Activated T-helper 2 cell treated with anti-CD3 and anti-CD28 coated beads, Interferon-gamma antibody, Interleukin-2, Interleukin-4, amounts not matched to agents 10 μg/mL and 5 μg/mL and 100 μg/mL, durations not matched to agents 14 hours and 24 hours and 36 hours (primary cell): ENCODE measurements around the gene IL1RAP. TPM values are rescaled to one million over a fixed set of nuclear protein-coding genes. Genes with fewer than 3 reads are reported as not detected.

Source experiments
- DNase-seq: peaks from one replicate; pipeline ENCODE4 v3.0.0; 2021; ENCODE audit warnings: low spot score
- H3K27ac Mint-ChIP-seq: one replicate; pipeline ENCODE4 v1.8.0; 2021; ENCODE audit warnings: mixed read lengths
- H3K27me3 Mint-ChIP-seq: one replicate; pipeline ENCODE4 v1.8.0; 2021; ENCODE audit warnings: low read depth, mixed read lengths
- H3K36me3 Mint-ChIP-seq: one replicate; pipeline ENCODE4 v1.8.0; 2021; ENCODE audit warnings: low read depth, mixed read lengths
- H3K4me1 Mint-ChIP-seq: one replicate; pipeline ENCODE4 v1.8.0; 2021; ENCODE audit warnings: low read depth, mixed read lengths
- H3K4me3 Mint-ChIP-seq: one replicate; pipeline ENCODE4 v1.8.0; 2021; ENCODE audit warnings: low read depth, mild to moderate bottlenecking, moderate library complexity, mixed read lengths
- H3K9me3 Mint-ChIP-seq: one replicate; pipeline ENCODE4 v1.8.0; 2021; ENCODE audit warnings: mixed read lengths
- intact Hi-C: fragments of 100-400 bp; cut with micrococcal nuclease; formaldehyde crosslinking; loops from one replicate; pipeline ENCODE4 v1.15.1; 2023
- total RNA-seq: library from RNA; stranded (reverse); gene quantifications from 2 replicates; pipeline ENCODE4 v1.2.3, GENCODE V29; 2022

Gene IL1RAP
- total RNA-seq, 1 donor from 2014 or later = 34.5 TPM

- H3K36me3 Mint-ChIP-seq = peaks cover 66% of the 10 kb centered on the region
- no peak overlapping the region for H3K4me3 Mint-ChIP-seq
- H3K9me3 Mint-ChIP-seq = no peaks in the 10 kb centered on the region
- H3K4me1 Mint-ChIP-seq = peaks cover 57% of the 10 kb centered on the region
- no peak for DNase-seq
- H3K27ac Mint-ChIP-seq = peak overlapping the region; percentile 65
- no peaks in the 10 kb centered on the region for H3K27me3 Mint-ChIP-seq
- intact Hi-C loops = loop anchor here (1.0 to 2.0 kb wide), 3 partner anchors 20 to 83 kb away; partner anchors contain the start of gene IL1RAP
Measured at GRCh38 chr3:190534986-190535385, 21.1 kb downstream of the IL1RAP start.

DNA sequence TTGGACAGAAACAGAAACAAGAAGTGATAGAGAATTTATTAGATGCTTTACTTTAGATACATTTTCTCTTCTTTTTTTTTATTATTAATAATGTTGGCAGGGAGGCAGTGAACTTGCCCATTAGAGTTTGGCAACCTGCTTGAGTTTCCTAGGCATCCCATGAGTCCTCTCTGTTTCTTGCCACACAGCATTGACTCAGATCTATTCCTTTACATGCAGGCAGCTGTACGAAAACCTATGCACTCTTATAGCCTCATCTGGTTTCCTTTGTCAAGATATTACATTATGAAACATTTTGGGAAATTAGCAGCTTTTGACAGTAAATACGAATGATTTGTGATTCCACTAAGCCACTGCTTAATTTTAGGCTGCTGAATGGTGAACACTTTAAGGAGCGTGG, 23.3 kb downstream of the IL1RAP start:
- Mint-ChIP-seq H3K9me3 (no peaks in the 10 kb centered on the region), H3K27ac (no peak overlapping the region), H3K4me1 (peaks cover 59% of the 10 kb centered on the region), H3K36me3 (peaks cover 61% of the 10 kb centered on the region), H3K4me3 (no peak overlapping the region), H3K27me3 (no peaks in the 10 kb centered on the region)
- DNase-seq = no peak
- intact Hi-C loops = no loop called here

GRCh38 chr3:190538288-190538687, 24.4 kb downstream of the IL1RAP start:
- H3K4me3 Mint-ChIP-seq = no peak overlapping the region
- no peaks in the 10 kb centered on the region for H3K9me3 Mint-ChIP-seq
- H3K4me1 Mint-ChIP-seq = peaks cover 55% of the 10 kb centered on the region
- no peaks in the 10 kb centered on the region for H3K27me3 Mint-ChIP-seq
- DNase-seq = no peak
- H3K27ac Mint-ChIP-seq = no peak overlapping the region
- peaks cover 52% of the 10 kb centered on the region for H3K36me3 Mint-ChIP-seq
- intact Hi-C loops = no loop called here

DNA sequence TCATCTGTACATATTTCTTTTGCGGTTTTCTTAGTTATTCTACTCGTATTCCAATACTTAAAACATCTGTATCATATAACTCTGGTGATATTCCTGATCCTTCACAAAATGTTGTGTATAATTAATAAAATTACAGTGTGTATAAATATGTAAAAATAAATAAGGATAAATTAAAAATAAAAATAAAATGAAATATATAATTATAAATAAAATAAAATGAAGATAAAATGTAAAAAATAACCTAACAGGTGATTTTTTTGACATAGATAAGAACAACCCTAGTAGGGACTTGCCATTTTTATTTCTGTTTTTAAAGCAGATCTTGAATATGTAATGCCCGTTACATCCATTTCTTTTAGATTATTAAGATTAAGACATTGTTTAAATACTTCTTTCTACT, 25.6 kb downstream of the IL1RAP start:
- Mint-ChIP-seq H3K4me1 (peaks cover 51% of the 10 kb centered on the region), H3K4me3 (no peak overlapping the region), H3K9me3 (no peaks in the 10 kb centered on the region), H3K36me3 (peaks cover 45% of the 10 kb centered on the region), H3K27ac (no peak overlapping the region), H3K27me3 (no peaks in the 10 kb centered on the region)
- intact Hi-C loops = no loop called here
- DNase-seq = no peak

GRCh38 chr3:190541008-190541407, 27.1 kb downstream of the IL1RAP start:
- H3K27me3 Mint-ChIP-seq = no peaks in the 10 kb centered on the region
- intact Hi-C loops = no loop called here
- no peak overlapping the region for H3K27ac Mint-ChIP-seq
- H3K9me3 Mint-ChIP-seq = no peaks in the 10 kb centered on the region
- no peak for DNase-seq
- no peak overlapping the region for H3K4me3 Mint-ChIP-seq
- H3K4me1 Mint-ChIP-seq = peaks cover 42% of the 10 kb centered on the region
- H3K36me3 Mint-ChIP-seq = peaks cover 35% of the 10 kb centered on the region

- peaks cover 36% of the 10 kb centered on the region for H3K36me3 Mint-ChIP-seq
- H3K27ac Mint-ChIP-seq = no peak overlapping the region
- H3K27me3 Mint-ChIP-seq = no peaks in the 10 kb centered on the region
- H3K9me3 Mint-ChIP-seq = no peaks in the 10 kb centered on the region
- no peak for DNase-seq
- intact Hi-C loops = no loop called here
- no peak overlapping the region for H3K4me3 Mint-ChIP-seq
- H3K4me1 Mint-ChIP-seq = peaks cover 42% of the 10 kb centered on the region
Measured at GRCh38 chr3:190541560-190541959, 27.7 kb downstream of the IL1RAP start.

DNA sequence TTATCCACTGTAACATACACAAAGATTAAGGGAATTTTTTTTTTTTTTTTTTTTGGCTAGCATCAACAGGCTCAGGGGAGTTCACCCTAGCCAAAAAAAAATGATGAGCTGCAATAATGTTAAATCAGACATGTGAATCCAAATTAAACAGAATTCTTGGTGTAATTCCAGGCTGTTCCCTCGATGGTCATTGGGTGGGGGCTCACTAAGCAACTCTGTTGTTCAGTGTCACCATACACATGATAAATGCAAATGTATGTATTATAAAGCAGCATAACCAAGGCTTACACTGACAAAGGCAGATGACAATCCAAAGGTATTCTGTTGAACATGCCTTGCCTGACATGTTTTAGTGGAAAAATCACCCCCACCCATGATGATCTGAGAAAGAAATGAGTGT, 29.0 kb downstream of the IL1RAP start:
- Mint-ChIP-seq H3K27me3 (no peaks in the 10 kb centered on the region), H3K4me1 (peaks cover 36% of the 10 kb centered on the region), H3K36me3 (peaks cover 41% of the 10 kb centered on the region), H3K4me3 (no peak overlapping the region), H3K27ac (no peak overlapping the region), H3K9me3 (no peaks in the 10 kb centered on the region)
- DNase-seq = no peak
- intact Hi-C loops = no loop called here

DNA sequence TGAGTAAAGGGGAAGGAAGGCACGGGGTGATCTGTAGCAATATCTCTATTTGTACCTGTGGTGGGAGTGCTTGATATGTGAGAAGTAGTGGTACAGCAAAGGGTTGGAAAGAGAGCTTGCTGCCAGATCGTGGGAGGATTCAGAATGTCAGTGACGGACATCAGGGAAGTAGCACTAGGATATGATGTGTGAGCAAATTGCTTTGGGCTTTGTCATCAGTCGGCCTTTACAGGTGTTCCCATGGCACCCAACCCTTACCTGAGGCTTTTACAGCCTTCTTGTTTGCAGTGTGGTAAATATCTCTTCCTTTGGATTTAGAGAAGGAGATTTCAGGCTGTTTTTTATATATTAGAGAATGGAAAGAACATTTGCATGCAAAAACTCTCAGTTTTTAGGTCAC, 29.8 kb downstream of the IL1RAP start:
- no peak for DNase-seq
- Mint-ChIP-seq H3K4me1 (peaks cover 31% of the 10 kb centered on the region), H3K27me3 (no peaks in the 10 kb centered on the region), H3K4me3 (no peak overlapping the region), H3K27ac (no peak overlapping the region), H3K9me3 (peaks cover 4% of the 10 kb centered on the region), H3K36me3 (peaks cover 37% of the 10 kb centered on the region)
- intact Hi-C loops = no loop called here

DNA sequence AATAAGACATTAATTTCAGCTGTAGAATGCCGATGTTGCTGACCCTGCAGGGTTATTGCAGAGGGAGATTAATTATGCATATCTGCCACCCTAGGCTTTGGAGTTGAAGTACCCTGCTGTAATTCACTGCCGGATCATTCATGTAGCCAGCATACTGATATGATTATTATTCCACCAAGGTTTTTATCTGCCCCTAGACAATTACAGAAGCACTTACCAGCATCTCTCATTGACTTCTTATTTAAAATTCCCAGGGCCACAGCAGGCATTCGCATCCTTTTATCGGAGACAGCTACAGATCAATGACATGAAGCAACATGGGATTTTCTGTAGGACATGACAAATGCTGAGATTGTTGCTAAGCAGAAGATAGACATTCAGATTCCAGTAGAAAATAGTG, 31.3 kb downstream of the IL1RAP start:
- H3K4me3 Mint-ChIP-seq = no peak overlapping the region
- H3K27ac Mint-ChIP-seq = no peak overlapping the region
- peaks cover 4% of the 10 kb centered on the region for H3K9me3 Mint-ChIP-seq
- intact Hi-C loops = no loop called here
- DNase-seq = no peak
- H3K4me1 Mint-ChIP-seq = peaks cover 25% of the 10 kb centered on the region
- H3K27me3 Mint-ChIP-seq = no peaks in the 10 kb centered on the region
- peaks cover 45% of the 10 kb centered on the region for H3K36me3 Mint-ChIP-seq

DNA sequence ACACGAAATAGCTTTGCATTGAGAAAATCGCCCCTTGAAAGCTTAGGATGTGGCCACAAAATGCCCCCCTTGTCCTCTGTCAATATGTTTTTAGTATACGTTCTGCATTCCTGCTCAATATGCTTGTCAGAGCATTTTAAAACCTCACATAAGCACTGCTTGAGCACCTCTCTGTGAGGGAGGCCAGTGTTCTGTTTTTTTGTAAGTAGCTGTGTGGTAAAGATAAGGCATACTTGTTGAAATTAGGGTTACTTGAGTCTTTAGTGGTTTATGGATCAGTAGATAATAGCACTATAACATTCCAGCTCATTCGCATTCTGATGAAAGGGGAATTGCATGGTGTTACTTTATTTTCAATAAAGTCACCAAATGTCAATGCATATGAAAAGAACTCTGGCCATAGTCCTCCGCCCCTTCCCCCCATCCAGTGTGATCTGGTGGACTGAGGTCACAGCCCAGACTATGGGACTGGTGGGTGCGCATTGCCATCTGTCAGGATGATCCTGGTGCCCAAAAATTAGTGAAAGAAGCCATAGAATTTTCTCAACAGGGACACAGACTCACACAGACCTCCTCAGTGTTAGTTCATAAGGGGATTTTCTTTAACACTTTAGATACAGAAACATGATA, 33.1 kb downstream of the IL1RAP start:
- no peaks in the 10 kb centered on the region for H3K27me3 Mint-ChIP-seq
- H3K36me3 Mint-ChIP-seq = peaks cover 51% of the 10 kb centered on the region

DNA sequence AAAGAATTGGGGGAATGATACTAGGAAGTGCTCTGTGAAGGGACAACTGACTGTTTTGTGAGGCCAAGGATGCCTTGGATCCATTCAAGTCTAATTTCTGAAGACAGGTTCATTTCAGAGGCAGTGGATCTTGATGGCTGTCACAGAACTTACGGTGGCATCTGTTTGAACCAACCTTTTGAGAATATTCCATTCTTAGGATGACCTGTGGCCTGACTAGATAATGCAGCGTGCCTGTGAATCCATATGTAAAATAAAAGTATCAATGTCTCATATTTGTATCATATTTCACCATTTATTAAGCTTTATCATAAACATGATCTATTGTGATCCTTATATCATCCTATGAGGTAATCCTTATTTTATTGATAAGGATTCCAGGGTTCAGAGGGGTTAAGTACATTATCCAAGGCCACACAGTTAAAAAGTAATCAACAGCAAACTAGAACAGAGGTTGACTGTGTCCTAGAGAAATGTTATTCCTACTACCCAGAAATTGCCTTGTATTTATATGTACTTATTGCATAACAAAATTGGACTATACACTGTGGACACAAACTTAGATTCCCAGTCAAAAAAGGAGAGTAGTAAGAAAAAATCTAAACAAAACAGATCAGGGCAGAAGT, 34.3 kb downstream of the IL1RAP start:
- intact Hi-C loops = no loop called here
- Mint-ChIP-seq H3K9me3 (peaks cover 4% of the 10 kb centered on the region), H3K36me3 (peaks cover 60% of the 10 kb centered on the region), H3K4me1 (peaks cover 17% of the 10 kb centered on the region), H3K4me3 (no peak overlapping the region), H3K27me3 (no peaks in the 10 kb centered on the region), H3K27ac (no peak overlapping the region)
- no peak for DNase-seq

More for the DNA sequence above, 33.1 kb downstream of the IL1RAP start:
- no peak for DNase-seq
- H3K9me3 Mint-ChIP-seq = peaks cover 4% of the 10 kb centered on the region
- H3K4me1 Mint-ChIP-seq = peaks cover 20% of the 10 kb centered on the region
- intact Hi-C loops = no loop called here
- no peak overlapping the region for H3K4me3 Mint-ChIP-seq
- no peak overlapping the region for H3K27ac Mint-ChIP-seq

DNA sequence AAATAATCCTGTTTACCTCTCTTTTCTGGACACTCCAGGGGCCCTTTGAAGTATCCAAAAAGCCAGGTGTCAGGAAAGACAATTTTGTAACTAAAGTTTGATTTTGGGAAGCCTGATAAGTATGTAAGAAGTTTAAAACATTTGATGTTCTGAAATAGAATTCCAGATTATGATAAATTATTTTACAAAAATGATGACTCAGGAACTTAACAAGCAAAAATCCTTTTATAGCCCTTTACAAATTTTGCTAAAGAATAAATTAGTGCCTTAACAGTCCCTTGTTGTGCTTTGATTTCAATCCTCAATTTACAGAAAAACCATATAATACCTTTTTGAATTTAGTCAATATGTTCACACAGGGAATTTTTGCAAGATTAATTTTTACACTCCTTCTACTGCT, 38.1 kb downstream of the IL1RAP start:
- intact Hi-C loops = no loop called here

GRCh38 chr3:190552969-190553759, 39.3 kb downstream of the IL1RAP start:
- H3K27ac Mint-ChIP-seq = no peak overlapping the region
- H3K9me3 Mint-ChIP-seq = peaks cover 4% of the 10 kb centered on the region
- DNase-seq = no peak
- intact Hi-C loops = no loop called here
- no peaks in the 10 kb centered on the region for H3K27me3 Mint-ChIP-seq
- H3K4me3 Mint-ChIP-seq = no peak overlapping the region
- H3K4me1 Mint-ChIP-seq = peaks cover 14% of the 10 kb centered on the region
- H3K36me3 Mint-ChIP-seq = peaks cover 78% of the 10 kb centered on the region

More for the DNA sequence above, 38.1 kb downstream of the IL1RAP start:
- Mint-ChIP-seq H3K4me1 (peaks cover 6% of the 10 kb centered on the region), H3K9me3 (peaks cover 4% of the 10 kb centered on the region), H3K27ac (no peak overlapping the region), H3K4me3 (no peak overlapping the region), H3K36me3 (peaks cover 74% of the 10 kb centered on the region), H3K27me3 (no peaks in the 10 kb centered on the region)
- DNase-seq = no peak
